Small intestine (tissue), 7 donors: Measurements from ENCODE around the gene KLHL29. TPM values are rescaled to one million over a fixed set of nuclear protein-coding genes. Genes with fewer than 3 reads are reported as not detected.

ENCODE experiments used
- DNase-seq, 2 donors: peaks; one replicate each; pipeline versions ENCODE4 v3.0.0 to v3.0.0-alpha.2; 2013
- FAIRE-seq: peaks from 2 replicates; lab custom pipeline; 2012; peaks lifted over from hg19 to GRCh38; lab: Jason Lieb, UNC
- H3K27ac ChIP-seq, 3 donors: one replicate each; pipeline ENCODE4 v1.5.1; 2013; ENCODE audit warnings: low read length in 2 of 3, mild to moderate bottlenecking in 2 of 3, control low read depth in 1 of 3, inconsistent platforms in 1 of 3, low read depth in 1 of 3, moderate library complexity in 1 of 3
- H3K27me3 ChIP-seq, 3 donors: one replicate each; pipeline ENCODE4 v1.6.1; 2013; ENCODE audit warnings: low read length in 3 of 3, inconsistent platforms in 1 of 3; ENCODE audit not compliant: control insufficient read depth in 3 of 3, insufficient read depth in 3 of 3
- H3K36me3 ChIP-seq, 3 donors: one replicate each; pipeline ENCODE4 v1.6.1; 2013; ENCODE audit warnings: low read length in 3 of 3, inconsistent platforms in 1 of 3, low read depth in 1 of 3, mild to moderate bottlenecking in 1 of 3, moderate library complexity in 1 of 3; ENCODE audit not compliant: control insufficient read depth in 3 of 3, insufficient read depth in 2 of 3
- H3K4me1 ChIP-seq, 3 donors: one replicate each; pipeline ENCODE4 v1.6.1; 2013; ENCODE audit warnings: low read length in 2 of 3, inconsistent platforms in 1 of 3, low read depth in 1 of 3, mild to moderate bottlenecking in 1 of 3, moderate library complexity in 1 of 3; ENCODE audit not compliant: control insufficient read depth in 3 of 3, insufficient read depth in 2 of 3
- H3K4me3 ChIP-seq, 3 donors: one replicate each; pipeline ENCODE4 v1.5.1; 2013; ENCODE audit warnings: low read length in 3 of 3, control low read depth in 1 of 3, inconsistent platforms in 1 of 3, low read depth in 1 of 3, mild to moderate bottlenecking in 1 of 3, moderate library complexity in 1 of 3
- H3K9me3 ChIP-seq, 2 donors: one replicate each; pipeline ENCODE4 v1.6.1; 2013; ENCODE audit warnings: low read depth in 1 of 2, low read length in 1 of 2; ENCODE audit not compliant: control insufficient read depth in 2 of 2, insufficient read depth in 1 of 2
- WGBS, 3 donors: extraction: QIAGEN DNeasy Blood & Tissue Kit; methylation state at CpG; one replicate each; pipeline ENCODE4 v1.1.7; 2013; 5-methylcytosine and 5-hydroxymethylcytosine counted together
- polyA plus RNA-seq, 4 donors: library from polyadenylated mRNA; stranded (reverse) in 3 of 4; unstranded in 1 of 4; fragments of 200-250 nt in 3 of 4; fragments of 120-200 nt in 1 of 4; gene quantifications; one replicate each; pipeline versions ENCODE4 v1.2.1 to v1.2.3, GENCODE V29; 2013
- donor health status: healthy with polysubstance abuse.
- donor health status: control.
- donor health status: control.
- donor health status: Bipolar disorder and iron deficiency.
- donor health status: healthy.

The KLHL29 gene
- polyA plus RNA-seq, 4 donors: 0.22 to 2.7 (median 1.4) TPM

- 29 to 59% (median 43%) methylated on average over 9 of the region's 9 CpGs for WGBS, 3 donors
- no peak for DNase-seq
- peaks cover 0 to 4% (median 0%) of the 10 kb centered on the region in 3 donors for H3K4me1 ChIP-seq
- H3K27me3 ChIP-seq: peaks cover 0 to 20% (median 0%) of the 10 kb centered on the region in 3 donors
- no peak overlapping the region for H3K4me3 ChIP-seq
- no peak for FAIRE-seq
- no peak overlapping the region for H3K27ac ChIP-seq
- peaks cover 0 to 8% (median 0%) of the 10 kb centered on the region in 3 donors for H3K36me3 ChIP-seq
- H3K9me3 ChIP-seq: no peaks in the 10 kb centered on the region
Measured at GRCh38 chr2:23664066-23664788, 279.2 kb downstream of the KLHL29 start.

- FAIRE-seq (no peak), DNase-seq (no peak)
- H3K36me3 ChIP-seq: peaks cover 0 to 6% (median 0%) of the 10 kb centered on the region in 3 donors
- peaks cover 0 to 4% (median 0%) of the 10 kb centered on the region in 3 donors for H3K4me1 ChIP-seq
- no peak overlapping the region for H3K27ac ChIP-seq
- H3K9me3 ChIP-seq: no peaks in the 10 kb centered on the region
- 84 to 88% (median 86%) methylated on average over 12 of the region's 12 CpGs for WGBS, 3 donors
- H3K27me3 ChIP-seq: peaks cover 0 to 20% (median 0%) of the 10 kb centered on the region in 3 donors
- no peak overlapping the region for H3K4me3 ChIP-seq
Measured at GRCh38 chr2:23666241-23666979, 281.4 kb downstream of the KLHL29 start.

GRCh38 chr2:23666980-23667357 is 282.0 kb downstream of the KLHL29 start:
- 91% methylated on average over 7 of the region's 7 CpGs for WGBS, 3 donors
- FAIRE-seq (no peak), DNase-seq (no peak)
- Histone ChIP-seq H3K4me1 (peaks cover 0 to 4% (median 0%) of the 10 kb centered on the region in 3 donors), H3K9me3 (no peaks in the 10 kb centered on the region), H3K4me3 (no peak overlapping the region), H3K27ac (no peak overlapping the region), H3K27me3 (peaks cover 0 to 20% (median 0%) of the 10 kb centered on the region in 3 donors), H3K36me3 (peaks cover 0 to 8% (median 0%) of the 10 kb centered on the region in 3 donors)

GRCh38 chr2:23668756-23669304 is 283.9 kb downstream of the KLHL29 start:
- Histone ChIP-seq H3K27ac (no peak overlapping the region), H3K4me3 (no peak overlapping the region), H3K36me3 (peaks cover 0 to 8% (median 0%) of the 10 kb centered on the region in 3 donors), H3K4me1 (no peaks in the 10 kb centered on the region), H3K9me3 (no peaks in the 10 kb centered on the region), H3K27me3 (peaks cover 0 to 9% (median 0%) of the 10 kb centered on the region in 3 donors)
- FAIRE-seq: no peak
- 80 to 87% (median 81%) methylated on average over 11 to 12 of the region's 12 CpGs for WGBS, 3 donors
- DNase-seq: no peak

GRCh38 chr2:23669413-23670244 is 284.6 kb downstream of the KLHL29 start:
- peak; percentile 51 to 53 for DNase-seq
- H3K9me3 ChIP-seq: no peaks in the 10 kb centered on the region
- peaks cover 0 to under 1% (median 0%) of the 10 kb centered on the region in 3 donors for H3K27me3 ChIP-seq
- peaks cover 0 to 8% (median 0%) of the 10 kb centered on the region in 3 donors for H3K36me3 ChIP-seq
- WGBS, 3 donors: 60 to 76% (median 72%) methylated on average over 22 of the region's 22 CpGs
- H3K4me1 ChIP-seq: no peaks in the 10 kb centered on the region
- H3K27ac ChIP-seq: no peak overlapping the region
- FAIRE-seq: no peak
- no peak overlapping the region for H3K4me3 ChIP-seq

GRCh38 chr2:23670245-23670592 is 285.2 kb downstream of the KLHL29 start:
- Histone ChIP-seq H3K27me3 (no peaks in the 10 kb centered on the region), H3K4me3 (no peak overlapping the region), H3K27ac (no peak overlapping the region), H3K9me3 (no peaks in the 10 kb centered on the region), H3K36me3 (peaks cover 0 to 8% (median 0%) of the 10 kb centered on the region in 3 donors), H3K4me1 (no peaks in the 10 kb centered on the region)
- FAIRE-seq: no peak
- no peak for DNase-seq
- WGBS, 3 donors: 73 to 79% (median 73%) methylated on average over 11 of the region's 11 CpGs

- no peak overlapping the region for H3K4me3 ChIP-seq
- H3K36me3 ChIP-seq: peaks cover 0 to 4% (median 0%) of the 10 kb centered on the region in 3 donors
- no peak overlapping the region for H3K27ac ChIP-seq
- no peak for FAIRE-seq
- no peak for DNase-seq
- 81 to 90% (median 86%) methylated on average over 6 of the region's 6 CpGs for WGBS, 3 donors
- no peaks in the 10 kb centered on the region for H3K4me1 ChIP-seq
- H3K9me3 ChIP-seq: peaks cover 0 to 6% of the 10 kb centered on the region in 2 donors
- H3K27me3 ChIP-seq: no peaks in the 10 kb centered on the region
Measured at GRCh38 chr2:23673082-23673481, 288.1 kb downstream of the KLHL29 start.
